Retinal pigment epithelial cell (primary cell): ENCODE measurements around the gene DZANK1.
"Not testable (repeated sequence)": the region's sequence is repeated elsewhere in the genome, so short reads cannot be mapped to it uniquely, and the experiment has no call there.

Experiments used
- DNase-seq: peaks from one replicate; pipeline ENCODE4 v3.0.0-alpha.2; 2010; ENCODE audit warnings: low read depth
- H3K4me3 ChIP-seq: 2 replicates; pipeline ENCODE4 v1.5.1; 2011; ENCODE audit warnings: mild to moderate bottlenecking, low read length, control low read depth, moderate library complexity
- CTCF ChIP-seq: conservative IDR thresholded peaks from 2 replicates; pipeline ENCODE4 v1.5.1; 2011; ENCODE audit warnings: low read depth, low read length, control low read depth, inconsistent platforms

Gene DZANK1

GRCh38 chr20:18380908-18381529 lies 85.8 kb downstream of the DZANK1 start:
- peak; percentile 1 for TF ChIP-seq CTCF
- DNase-seq: no peak
- H3K4me3 ChIP-seq: no peak overlapping the region

- no peak for DNase-seq
- no peak for TF ChIP-seq CTCF
- no peak overlapping the region for H3K4me3 ChIP-seq
These were observed 88.8 kb downstream of the DZANK1 start for GRCh38 chr20:18377896-18378481.

- not testable (repeated sequence) for DNase-seq, H3K4me3 ChIP-seq
These were observed 91.3 kb downstream of the DZANK1 start for GRCh38 chr20:18375551-18375950.

- DNase-seq: no peak
- no peak for TF ChIP-seq CTCF
These were observed 94.5 kb downstream of the DZANK1 start for GRCh38 chr20:18372296-18372695.

GRCh38 chr20:18364768-18365167 lies 102.1 kb downstream of the DZANK1 start:
- H3K4me3 ChIP-seq: no peak overlapping the region
- TF ChIP-seq CTCF: no peak
- DNase-seq: no peak

More at GRCh38 chr20:18372296-18372695, 94.5 kb downstream of the DZANK1 start:
- H3K4me3 ChIP-seq: no peak overlapping the region

- no peak for TF ChIP-seq CTCF
- DNase-seq: no peak
These were observed 103.1 kb downstream of the DZANK1 start for GRCh38 chr20:18363708-18364107.

GRCh38 chr20:18362916-18363315 lies 103.9 kb downstream of the DZANK1 start:
- no peak overlapping the region for H3K4me3 ChIP-seq
- TF ChIP-seq CTCF: no peak
- no peak for DNase-seq

More at GRCh38 chr20:18363708-18364107, 103.1 kb downstream of the DZANK1 start:
- H3K4me3 ChIP-seq: no peak overlapping the region
